Transverse colon (tissue), 4 donors: ENCODE data around the gene OR2D2. TPM values are rescaled to one million over a fixed set of nuclear protein-coding genes. Genes with fewer than 3 reads are reported as not detected.

ENCODE experiments used
- DNase-seq: peaks from one replicate; pipeline ENCODE4 v3.0.0-alpha.2; 2019
- H3K27ac ChIP-seq, 4 donors: fragments of 200-600 bp; sonication (generic); 2 replicates each; pipeline ENCODE4 v1.5.1; 2016 to 2018; ENCODE audit warnings: inconsistent platforms in 4 of 4
- H3K27me3 ChIP-seq: fragments of 200-600 bp; sonication (generic); 2 replicates; pipeline ENCODE4 v1.5.1; 2017; ENCODE audit warnings: inconsistent platforms
- H3K36me3 ChIP-seq, 4 donors: fragments of 200-600 bp; sonication (generic); 2 replicates each; pipeline ENCODE4 v1.5.1; 2017 to 2019; ENCODE audit warnings: inconsistent platforms in 4 of 4
- H3K4me1 ChIP-seq, 4 donors: fragments of 200-600 bp; sonication (generic); 2 replicates each; pipeline ENCODE4 v1.5.1; 2017 to 2020; ENCODE audit warnings: inconsistent platforms in 4 of 4
- H3K4me3 ChIP-seq, 4 donors: fragments of 200-600 bp; sonication (generic); 1 replicate in 1 of 4; 2 replicates in 3 of 4; pipeline versions ENCODE4 v1.5.1 to v1.6.1; 2017 to 2019; ENCODE audit warnings: inconsistent platforms in 4 of 4
- H3K9me3 ChIP-seq, 2 donors: fragments of 200-600 bp; sonication (generic); 2 replicates each; pipeline ENCODE4 v1.5.1; 2017 to 2019; ENCODE audit warnings: inconsistent platforms in 2 of 2
- CTCF ChIP-seq, 5 experiments: fragments of 200-600 bp in 3 of 5; fragments of 450-650 bp in 2 of 5; sonication (generic) in 3 of 5; IDR thresholded peaks; 1 replicate in 2 of 5; 2 replicates in 3 of 5; pipeline ENCODE4 v1.5.1; 2016 to 2017; ENCODE audit warnings: antibody characterized with exemption in 5 of 5, inconsistent platforms in 3 of 5, mild to moderate bottlenecking in 2 of 5, moderate library complexity in 1 of 5
- EP300 ChIP-seq: sonication (generic); formaldehyde crosslinking; IDR thresholded peaks from one replicate; pipeline ENCODE4 v1.6.1; 2017; ENCODE audit warnings: antibody characterized with exemption, low read depth
- POLR2A ChIP-seq: fragments of 450-650 bp; IDR thresholded peaks from one replicate; pipeline ENCODE4 v1.6.1; 2016; ENCODE audit warnings: antibody characterized with exemption, mild to moderate bottlenecking, moderate library complexity
- POLR2AphosphoS5 ChIP-seq, 3 donors: sonication (generic); formaldehyde crosslinking; IDR thresholded peaks; one replicate each; pipeline ENCODE4 v1.6.1; 2016; ENCODE audit warnings: antibody characterized with exemption in 3 of 3
- WGBS, 2 donors: methylation state at CpG; one replicate each; pipeline ENCODE4 v1.1.5; 2018; ENCODE audit warnings: low coverage in 1 of 2; 5-methylcytosine and 5-hydroxymethylcytosine counted together
- in situ Hi-C, 4 donors: fragments of 200-750 bp; cut with MboI; loops; one replicate each; pipeline versions ENCODE4 v1.15.0 to v1.15.1; 2017; ENCODE audit warnings: low sequenced_read_pairs in 3 of 4, low pct_ligation_motif_present in 1 of 4, low pct_unique_long_range_greater_than_20kb in 1 of 4
- intact Hi-C: fragments of 100-400 bp; cut with DNase I; formaldehyde crosslinking; loops from one replicate; pipeline ENCODE4 v1.15.1; 2023; ENCODE audit warnings: low total_unique reads
- total RNA-seq, 4 donors: library from RNA; depleted of rRNA; stranded (reverse); fragments of >200 nt; gene quantifications; one replicate each; pipeline ENCODE4 v1.1.0, GENCODE V29; 2016

OR2D2 gene
- total RNA-seq, 4 donors from 2014 or later: 0.64 to 1.4 TPM; not detected in 2

GRCh38 chr11:6928916-6929315 is 36.6 kb upstream of the OR2D2 start:
- Histone ChIP-seq H3K27me3 (no peaks in the 10 kb centered on the region), H3K27ac (no peak overlapping the region), H3K9me3 (no peaks in the 10 kb centered on the region), H3K4me3 (no peak overlapping the region), H3K36me3 (no peaks in the 10 kb centered on the region), H3K4me1 (peaks cover 4 to 9% (median 7%) of the 10 kb centered on the region in 4 donors)
- DNase-seq: no peak
- in situ Hi-C loops: no loop called here
- TF ChIP-seq POLR2AphosphoS5 (IDR thresholded peaks at IDR 0.05) (no peak), EP300 (no peak), POLR2A (no peak), CTCF (IDR thresholded peaks at IDR 0.05) (no peak)
- intact Hi-C loops: no loop called here
- WGBS, 2 donors: 74% methylated on average over 4 of the region's 4 CpGs; no CpG with 5 or more reads in 1 of the 2 donors

DNA sequence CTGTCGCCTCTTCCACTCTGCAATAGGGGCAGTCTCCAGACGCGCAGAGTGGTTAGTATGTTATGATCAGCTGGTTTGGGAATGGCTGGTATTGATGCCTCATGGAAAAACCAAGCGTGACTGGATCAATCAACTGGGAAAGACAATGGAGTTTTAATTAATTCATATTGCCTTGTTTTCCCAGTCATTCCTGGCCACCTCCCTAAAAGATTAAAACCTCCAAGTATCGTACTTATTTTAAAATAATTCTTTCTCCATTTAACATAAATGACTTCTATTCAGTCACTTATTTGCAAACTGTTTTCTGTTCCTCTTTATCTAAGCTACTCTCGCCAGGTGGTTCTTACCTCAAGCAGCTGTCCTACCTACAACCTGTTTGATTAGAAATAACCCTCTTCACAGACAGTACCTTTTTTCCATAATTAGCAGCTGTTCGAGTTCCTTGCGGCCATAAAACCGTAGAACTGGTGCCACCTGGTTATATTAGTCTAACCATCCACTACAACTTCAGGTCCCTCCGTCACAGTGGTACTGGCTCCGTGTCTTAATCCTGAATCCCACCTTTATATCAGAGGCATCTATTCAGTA is 34.8 kb upstream of the OR2D2 start:
- intact Hi-C loops (no loop called here), in situ Hi-C loops (no loop called here)
- no peaks in the 10 kb centered on the region for H3K27me3 ChIP-seq
- TF ChIP-seq EP300 (no peak), POLR2AphosphoS5 (IDR thresholded peaks at IDR 0.05) (peak in 1 of 3 donors; percentile 8)
- peak overlapping the region; percentile 51 to 70 (median 67) for H3K4me3 ChIP-seq
- peaks cover 4 to 9% (median 7%) of the 10 kb centered on the region in 4 donors for H3K4me1 ChIP-seq
- DNase-seq: peak; percentile 33
- no peaks in the 10 kb centered on the region for H3K36me3 ChIP-seq
- H3K27ac ChIP-seq: peak overlapping the region; percentile 74 to 84 (median 82)
- no peaks in the 10 kb centered on the region for H3K9me3 ChIP-seq
- WGBS, 2 donors: 4 to 16% methylated on average over 8 to 11 of the region's 11 CpGs

GRCh38 chr11:6926208-6927029 is 34.1 kb upstream of the OR2D2 start, which contains the start of gene ZNF215:
Gene ZNF215 (plus strand): TSS chr11:6926426. CDS start chr11:6932273, 5,847 bp downstream.
- H3K4me1 ChIP-seq: peaks cover 4 to 9% (median 7%) of the 10 kb centered on the region in 4 donors
- in situ Hi-C loops: no loop called here
- H3K36me3 ChIP-seq: no peaks in the 10 kb centered on the region
- WGBS, 2 donors: 1% methylated on average over 48 of the region's 61 CpGs; no CpG with 5 or more reads in 1 of the 2 donors
- H3K27me3 ChIP-seq: no peaks in the 10 kb centered on the region
- H3K4me3 ChIP-seq: peak within 1 kb of the TSS; percentile 51 to 70 (median 67)
- DNase-seq: peak; percentile 89
- no peaks in the 10 kb centered on the region for H3K9me3 ChIP-seq
- TF ChIP-seq POLR2AphosphoS5 (IDR thresholded peaks at IDR 0.05) (peak in 1 of 3 donors; percentile 9), EP300 (no peak), CTCF (IDR thresholded peaks at IDR 0.05) (no peak), POLR2A (no peak)
- peak within 1 kb of the TSS; percentile 74 to 84 (median 82) for H3K27ac ChIP-seq
- intact Hi-C loops: no loop called here

DNA sequence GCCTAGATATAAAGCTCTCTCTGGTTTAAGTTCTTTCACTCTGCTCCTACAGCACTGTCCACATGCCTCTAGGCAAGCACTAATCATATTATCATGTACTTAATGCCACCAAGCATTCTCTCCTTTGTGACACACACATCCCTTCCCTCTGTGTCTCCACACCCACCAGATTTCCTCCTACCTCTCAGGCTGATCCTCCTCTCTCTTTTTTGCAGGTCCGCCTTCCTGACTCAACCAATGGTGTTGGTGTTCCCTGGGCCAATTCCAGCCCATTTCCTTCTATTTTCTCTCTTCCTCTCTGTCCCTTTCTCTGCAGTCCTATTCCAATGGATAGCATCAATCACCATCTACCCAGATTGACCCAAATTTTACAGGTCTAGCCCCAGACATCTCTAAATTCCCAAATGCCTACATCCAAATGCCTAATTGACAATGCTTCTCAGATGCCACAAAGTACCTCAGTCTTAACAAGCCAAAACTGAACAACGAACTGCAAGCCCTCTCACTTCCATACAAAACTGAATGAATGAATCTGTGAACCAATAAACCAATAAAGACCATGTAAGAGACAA is 33.4 kb upstream of the OR2D2 start:
- 46 to 100% methylated on average over 1 to 2 of the region's 2 CpGs for WGBS, 2 donors
- intact Hi-C loops: no loop called here
- in situ Hi-C loops: no loop called here
- no peak for DNase-seq
- no peak for TF ChIP-seq POLR2A
- H3K9me3 ChIP-seq: no peaks in the 10 kb centered on the region
- peak overlapping the region in 3 of 4 donors; percentile 51 to 70 (median 64) for H3K4me3 ChIP-seq
- H3K36me3 ChIP-seq: no peaks in the 10 kb centered on the region
- H3K27me3 ChIP-seq: no peaks in the 10 kb centered on the region
- peak overlapping the region; percentile 74 to 84 (median 82) for H3K27ac ChIP-seq
- H3K4me1 ChIP-seq: peaks cover 4 to 9% (median 7%) of the 10 kb centered on the region in 4 donors
